LNCaP clone FGC (cell line): ENCODE measurements around the gene SIRPA.

Experiments used
- DNase-seq: peaks from one replicate; pipeline ENCODE4 v3.0.0-alpha.2; 2011; ENCODE audit warnings: low read depth
- H3K4me3 ChIP-seq: 2 replicates; pipeline ENCODE4 v1.5.1; 2011; ENCODE audit warnings: mild to moderate bottlenecking, low read depth, low read length, control low read depth
- TF ChIP-seq, protein P1 (sequence below): IDR thresholded peaks from 2 replicates; pipeline ENCODE4 v1.5.1; 2012; ENCODE audit warnings: mild to moderate bottlenecking; ENCODE audit not compliant: control insufficient read depth, insufficient read depth; ENCODE audit errors: extremely low read depth

SIRPA gene

DNA sequence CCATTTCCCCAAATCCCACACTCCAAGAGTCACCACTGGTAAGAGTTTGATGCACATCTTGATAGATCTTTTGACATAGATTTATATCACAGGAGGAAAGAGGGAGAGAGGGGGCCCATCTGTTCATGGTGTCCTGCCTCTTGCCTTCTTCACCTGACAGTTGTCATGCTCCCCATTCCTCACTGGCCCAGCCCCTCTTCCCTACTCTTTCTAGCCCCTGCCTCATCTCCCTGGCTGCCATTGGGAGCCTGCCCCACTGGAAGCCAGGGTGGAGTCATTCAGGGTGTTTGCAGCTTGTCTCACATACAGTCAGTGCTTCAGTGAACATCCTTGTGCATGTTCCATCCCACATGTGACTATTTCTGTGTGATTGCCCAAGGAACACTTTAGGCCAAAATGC is 27.6 kb downstream of the SIRPA start:
- TF ChIP-seq, protein P1, sequence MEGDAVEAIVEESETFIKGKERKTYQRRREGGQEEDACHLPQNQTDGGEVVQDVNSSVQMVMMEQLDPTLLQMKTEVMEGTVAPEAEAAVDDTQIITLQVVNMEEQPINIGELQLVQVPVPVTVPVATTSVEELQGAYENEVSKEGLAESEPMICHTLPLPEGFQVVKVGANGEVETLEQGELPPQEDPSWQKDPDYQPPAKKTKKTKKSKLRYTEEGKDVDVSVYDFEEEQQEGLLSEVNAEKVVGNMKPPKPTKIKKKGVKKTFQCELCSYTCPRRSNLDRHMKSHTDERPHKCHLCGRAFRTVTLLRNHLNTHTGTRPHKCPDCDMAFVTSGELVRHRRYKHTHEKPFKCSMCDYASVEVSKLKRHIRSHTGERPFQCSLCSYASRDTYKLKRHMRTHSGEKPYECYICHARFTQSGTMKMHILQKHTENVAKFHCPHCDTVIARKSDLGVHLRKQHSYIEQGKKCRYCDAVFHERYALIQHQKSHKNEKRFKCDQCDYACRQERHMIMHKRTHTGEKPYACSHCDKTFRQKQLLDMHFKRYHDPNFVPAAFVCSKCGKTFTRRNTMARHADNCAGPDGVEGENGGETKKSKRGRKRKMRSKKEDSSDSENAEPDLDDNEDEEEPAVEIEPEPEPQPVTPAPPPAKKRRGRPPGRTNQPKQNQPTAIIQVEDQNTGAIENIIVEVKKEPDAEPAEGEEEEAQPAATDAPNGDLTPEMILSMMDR, result no peak
- H3K4me3 ChIP-seq, result no peak overlapping the region
- no peak for DNase-seq

DNA sequence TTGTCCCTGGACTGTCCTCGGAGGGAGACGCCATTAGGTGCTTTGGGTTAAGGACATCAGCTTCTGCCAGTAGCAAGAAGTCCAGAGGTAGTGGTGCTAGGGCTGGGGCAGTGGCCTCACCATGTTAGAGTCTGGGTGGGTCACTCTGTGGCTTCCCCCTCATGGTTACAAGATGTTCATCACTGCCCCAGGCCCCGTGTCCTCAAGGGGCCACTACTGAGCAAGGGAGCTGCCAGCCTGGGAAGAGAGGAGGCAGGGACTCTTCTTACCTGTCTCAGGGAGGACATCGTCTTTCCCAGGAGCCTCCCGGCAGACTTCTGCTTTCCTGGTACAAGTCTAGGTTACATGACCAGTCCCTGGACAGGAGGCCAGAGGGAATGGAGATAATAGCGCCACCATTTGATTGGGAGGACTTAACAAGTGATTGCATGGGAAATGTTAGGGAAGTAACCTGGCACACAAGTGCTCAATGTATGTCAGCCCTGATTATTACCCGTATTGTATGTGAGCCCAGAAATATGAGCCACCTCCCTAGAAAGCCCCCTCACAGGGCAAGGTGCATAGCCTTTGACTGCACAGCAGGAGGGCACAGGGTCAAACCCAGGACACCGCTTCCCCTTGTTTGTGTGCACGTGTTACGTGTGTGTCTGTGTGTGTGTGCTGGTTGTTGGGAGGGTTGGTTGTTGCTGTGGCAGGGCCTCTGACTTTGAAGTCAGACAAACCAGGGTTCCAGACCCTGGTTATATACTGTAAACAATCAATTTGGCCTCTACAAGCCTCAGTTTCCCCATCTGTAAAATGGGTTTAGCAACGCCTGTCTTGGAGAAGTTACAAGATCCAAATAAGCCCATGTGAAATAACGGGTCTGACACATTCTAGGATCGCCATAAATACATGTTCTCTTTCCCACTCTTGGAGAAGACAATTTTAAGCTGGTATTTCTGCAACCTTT is 30.0 kb downstream of the SIRPA start:
- no peak overlapping the region for H3K4me3 ChIP-seq
- no peak for DNase-seq
- TF ChIP-seq, protein P1, result no peak

DNA sequence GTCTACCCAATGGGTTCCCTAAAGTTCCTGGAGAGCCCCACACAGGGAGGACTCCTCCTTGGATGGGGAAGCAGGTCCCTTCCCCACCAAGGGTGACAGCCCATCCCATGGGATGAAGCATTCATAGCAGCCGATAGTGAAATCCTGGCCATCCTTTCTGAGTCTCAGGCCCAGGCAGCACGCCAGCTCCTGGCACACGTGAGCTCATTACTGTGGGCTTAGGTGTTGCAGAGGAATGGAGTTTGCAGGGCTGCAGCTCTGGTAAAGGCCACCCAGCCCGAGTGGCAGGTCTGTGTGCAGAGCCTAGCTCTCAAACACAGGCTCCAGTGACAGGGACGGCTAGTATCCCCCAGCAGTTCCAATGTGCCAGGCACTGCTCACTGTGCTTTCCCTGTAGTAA is 31.0 kb downstream of the SIRPA start:
- DNase-seq, result no peak
- TF ChIP-seq, protein P1, result no peak

DNA sequence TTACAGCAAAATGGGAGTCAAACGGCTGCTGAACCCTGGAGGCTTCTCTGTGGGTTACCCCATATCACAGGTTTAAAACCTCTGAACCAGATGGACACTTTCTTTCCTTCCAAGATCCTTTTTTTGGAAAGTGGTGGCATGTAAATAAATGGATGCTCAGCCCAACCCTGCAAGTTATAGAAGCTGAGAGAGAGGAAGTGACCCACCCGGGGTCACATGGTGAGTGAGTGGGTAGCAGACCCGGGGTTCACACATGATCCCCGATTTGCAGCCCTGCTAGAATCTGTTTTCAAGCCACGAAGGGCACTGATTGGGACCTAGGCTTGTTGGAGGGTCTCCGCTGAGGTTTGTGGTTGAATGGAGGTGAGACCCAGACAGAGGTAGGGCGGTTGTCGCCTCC is 32.0 kb downstream of the SIRPA start:
- TF ChIP-seq, protein P1, result no peak
- H3K4me3 ChIP-seq, result no peak overlapping the region
- DNase-seq, result no peak

More for the DNA sequence above, 31.0 kb downstream of the SIRPA start:
- no peak overlapping the region for H3K4me3 ChIP-seq

DNA sequence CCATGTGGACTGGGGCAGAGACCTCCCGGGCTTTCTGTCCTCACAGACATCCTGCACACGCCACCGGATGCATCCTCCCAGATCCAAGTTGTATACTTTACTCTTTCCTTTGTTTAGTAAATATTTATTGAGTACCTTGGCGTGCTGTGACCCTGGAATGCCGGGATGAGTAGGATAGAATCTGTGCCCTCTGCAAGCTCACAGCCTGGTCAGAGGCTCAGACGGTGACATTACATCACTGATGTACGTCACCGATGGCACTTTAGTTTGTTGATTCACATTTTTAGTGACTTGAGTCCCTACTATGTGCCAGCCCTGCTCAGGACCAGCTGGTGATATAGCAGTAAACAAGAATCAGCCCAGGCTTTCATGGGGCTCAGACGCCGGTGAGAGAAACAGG is 32.9 kb downstream of the SIRPA start:
- TF ChIP-seq, protein P1, result no peak
- DNase-seq, result no peak
- H3K4me3 ChIP-seq, result no peak overlapping the region

DNA sequence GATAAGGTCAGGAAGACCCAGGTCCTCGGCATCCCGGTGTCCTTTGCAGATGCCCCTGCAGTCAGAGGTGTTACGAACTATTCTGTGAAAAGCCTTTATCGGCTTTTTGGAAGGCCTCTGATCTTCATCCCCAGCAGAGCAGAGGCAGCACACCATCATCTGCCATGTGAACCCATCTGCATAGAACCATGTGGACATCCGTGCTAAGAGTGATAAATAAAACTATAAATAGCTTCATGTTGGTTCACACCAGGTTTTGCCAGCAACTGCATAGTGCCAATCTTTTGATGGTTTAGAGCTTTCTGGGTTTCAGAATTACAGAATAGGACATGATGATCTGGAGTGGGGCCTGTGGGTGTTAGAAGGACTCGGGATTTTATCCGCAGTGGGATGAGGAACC is 33.6 kb downstream of the SIRPA start:
- TF ChIP-seq, protein P1, result no peak
- no peak overlapping the region for H3K4me3 ChIP-seq
- DNase-seq, result no peak
